ENCODE results near the gene SUPT5H. TPM values are rescaled to one million over a fixed set of nuclear protein-coding genes. Genes with fewer than 3 reads are reported as not detected.
"Not testable (repeated sequence)": the region's sequence is repeated elsewhere in the genome, so short reads cannot be mapped to it uniquely, and the experiment has no call there.

The SUPT5H gene
- total RNA-seq, 1 donor from 2014 or later, result 142 TPM

- TF ChIP-seq CTCF (IDR thresholded peaks at IDR 0.05), result no peak
- Histone ChIP-seq H3K36me3 (peaks cover 53 to 60% of the 10 kb centered on the region in 2 donors), H3K27me3 (no peaks in the 10 kb centered on the region), H3K4me3 (no peak overlapping the region), H3K27ac (no peak overlapping the region), H3K9me3 (no peaks in the 10 kb centered on the region), H3K4me1 (peaks cover 0 to 2% of the 10 kb centered on the region in 2 donors)
- no peak for DNase-seq (ENCODE audit: low spot score in 2 of 2)
- intact Hi-C loops (cut with DNase I), result no loop called here
Observed at GRCh38 chr19:39475748-39476147, 30.4 kb downstream of the SUPT5H start.

- H3K27ac ChIP-seq; H3K27me3 ChIP-seq; intact Hi-C loops (cut with DNase I): not testable (repeated sequence)
Observed at GRCh38 chr19:39479319-39479801, 34.0 kb downstream of the SUPT5H start.

GRCh38 chr19:39479916-39480315, 34.5 kb downstream of the SUPT5H start:
- no peak for TF ChIP-seq CTCF (IDR thresholded peaks at IDR 0.05)
- intact Hi-C loops (cut with DNase I), result loop anchor here (1.0 to 2.0 kb wide), 4 partner anchors 35 to 89 kb away; partner anchors contain the start of genes EID2B, MED29, PAF1 and SUPT5H
- Histone ChIP-seq H3K9me3 (no peaks in the 10 kb centered on the region), H3K27me3 (no peaks in the 10 kb centered on the region), H3K27ac (peak overlapping the region; percentile 38 to 82), H3K36me3 (peaks cover 16 to 30% of the 10 kb centered on the region in 2 donors), H3K4me3 (peak overlapping the region; percentile 68 to 83), H3K4me1 (peaks cover 4 to 12% of the 10 kb centered on the region in 2 donors)
- no peak for DNase-seq (ENCODE audit: low spot score in 2 of 2)

More at GRCh38 chr19:39479319-39479801, 34.0 kb downstream of the SUPT5H start:
- not testable (repeated sequence) for DNase-seq (ENCODE audit: low spot score in 2 of 2); H3K9me3 ChIP-seq; H3K4me3 ChIP-seq
- Histone ChIP-seq H3K36me3 (peaks cover 17 to 34% of the 10 kb centered on the region in 2 donors), H3K4me1 (peaks cover 4 to 12% of the 10 kb centered on the region in 2 donors)

- DNase-seq (ENCODE audit: low spot score in 2 of 2), result peak; percentile 79 to 98
- no peaks in the 10 kb centered on the region for H3K9me3 ChIP-seq
- peak within 1 kb of the TSS; percentile 68 to 83 for H3K4me3 ChIP-seq
- H3K27me3 ChIP-seq, result no peaks in the 10 kb centered on the region
- TF ChIP-seq CTCF (IDR thresholded peaks at IDR 0.05), result no peak
- H3K4me1 ChIP-seq, result peaks cover 4 to 12% of the 10 kb centered on the region in 2 donors
- peaks cover 14 to 30% of the 10 kb centered on the region in 2 donors for H3K36me3 ChIP-seq
- intact Hi-C loops (cut with DNase I), result loop anchor here (1.0 to 2.0 kb wide), 4 partner anchors 36 to 90 kb away; partner anchors contain the start of genes EID2B, MED29, PAF1 and SUPT5H
- peak within 1 kb of the TSS; percentile 38 to 82 for H3K27ac ChIP-seq
Observed at GRCh38 chr19:39480337-39481228, 35.2 kb downstream of the SUPT5H start, which contains the start of gene TIMM50. Gene TIMM50, plus strand, starts transcription at chr19:39480838. Its CDS starts 16 bp downstream, at chr19:39480854.

GRCh38 chr19:39481229-39481545, 35.8 kb downstream of the SUPT5H start:
- Histone ChIP-seq H3K27ac (peak overlapping the region; percentile 38 to 82), H3K27me3 (no peaks in the 10 kb centered on the region), H3K4me1 (peaks cover 4 to 12% of the 10 kb centered on the region in 2 donors), H3K4me3 (peak overlapping the region; percentile 68 to 83), H3K36me3 (peaks cover 12 to 30% of the 10 kb centered on the region in 2 donors), H3K9me3 (no peaks in the 10 kb centered on the region)
- no peak for DNase-seq (ENCODE audit: low spot score in 2 of 2)
- no peak for TF ChIP-seq CTCF (IDR thresholded peaks at IDR 0.05)
- intact Hi-C loops (cut with DNase I), result loop anchor here (2.0 kb wide), 3 partner anchors 36 to 90 kb away; partner anchors contain the start of genes MED29, PAF1 and SUPT5H

DNA sequence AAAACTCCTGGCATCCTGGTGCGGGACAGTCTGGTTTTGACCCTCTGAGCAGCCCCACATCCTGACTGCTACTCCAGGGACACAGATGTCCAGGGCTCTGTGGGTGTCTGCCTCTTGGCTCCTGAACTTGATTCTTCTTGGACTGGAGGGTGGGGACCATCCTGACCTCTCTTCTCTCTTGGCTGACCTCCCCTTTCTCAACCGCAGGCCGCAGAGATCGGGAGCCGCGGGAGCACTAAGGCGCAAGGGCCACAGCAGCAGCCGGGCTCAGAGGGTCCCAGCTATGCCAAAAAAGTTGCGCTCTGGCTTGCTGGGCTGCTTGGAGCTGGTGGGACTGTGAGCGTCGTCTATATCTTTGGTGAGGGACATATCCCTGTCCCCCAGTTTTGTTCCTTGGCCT, 36.3 kb downstream of the SUPT5H start:
- H3K27me3 ChIP-seq, result no peaks in the 10 kb centered on the region
- no peak for DNase-seq (ENCODE audit: low spot score in 2 of 2)
- intact Hi-C loops (cut with DNase I), result loop anchor here (2.0 kb wide), 3 partner anchors 37 to 91 kb away; partner anchors contain the start of genes MED29, PAF1 and SUPT5H
- no peaks in the 10 kb centered on the region for H3K9me3 ChIP-seq
- peak overlapping the region; percentile 68 to 83 for H3K4me3 ChIP-seq
- no peak overlapping the region for H3K27ac ChIP-seq
- TF ChIP-seq CTCF (IDR thresholded peaks at IDR 0.05), result no peak
- peaks cover 16 to 30% of the 10 kb centered on the region in 2 donors for H3K36me3 ChIP-seq
- peaks cover 4 to 12% of the 10 kb centered on the region in 2 donors for H3K4me1 ChIP-seq
